ENCODE measurements around the gene PPP6R3.

PPP6R3 gene

DNA sequence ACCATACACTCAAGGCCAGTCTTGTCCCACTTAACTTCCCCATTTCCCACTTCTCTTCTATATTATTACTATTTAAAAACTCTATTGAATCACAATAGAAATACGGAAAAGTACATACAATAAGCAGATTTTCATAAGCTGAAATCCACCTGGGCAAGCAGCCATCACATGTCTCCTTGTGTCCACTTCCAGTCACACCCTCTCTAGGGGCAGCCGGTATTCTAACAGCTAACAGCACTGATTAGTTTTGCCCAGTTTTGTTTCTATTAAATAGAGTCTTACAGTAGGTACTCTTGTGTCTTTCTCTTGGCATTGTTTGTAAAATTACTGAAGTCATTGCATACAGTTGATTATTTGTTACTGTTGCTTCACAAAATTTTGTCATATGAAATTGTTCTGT lies 37.8 kb downstream of the PPP6R3 start:
- DNase-seq, result no peak

DNA sequence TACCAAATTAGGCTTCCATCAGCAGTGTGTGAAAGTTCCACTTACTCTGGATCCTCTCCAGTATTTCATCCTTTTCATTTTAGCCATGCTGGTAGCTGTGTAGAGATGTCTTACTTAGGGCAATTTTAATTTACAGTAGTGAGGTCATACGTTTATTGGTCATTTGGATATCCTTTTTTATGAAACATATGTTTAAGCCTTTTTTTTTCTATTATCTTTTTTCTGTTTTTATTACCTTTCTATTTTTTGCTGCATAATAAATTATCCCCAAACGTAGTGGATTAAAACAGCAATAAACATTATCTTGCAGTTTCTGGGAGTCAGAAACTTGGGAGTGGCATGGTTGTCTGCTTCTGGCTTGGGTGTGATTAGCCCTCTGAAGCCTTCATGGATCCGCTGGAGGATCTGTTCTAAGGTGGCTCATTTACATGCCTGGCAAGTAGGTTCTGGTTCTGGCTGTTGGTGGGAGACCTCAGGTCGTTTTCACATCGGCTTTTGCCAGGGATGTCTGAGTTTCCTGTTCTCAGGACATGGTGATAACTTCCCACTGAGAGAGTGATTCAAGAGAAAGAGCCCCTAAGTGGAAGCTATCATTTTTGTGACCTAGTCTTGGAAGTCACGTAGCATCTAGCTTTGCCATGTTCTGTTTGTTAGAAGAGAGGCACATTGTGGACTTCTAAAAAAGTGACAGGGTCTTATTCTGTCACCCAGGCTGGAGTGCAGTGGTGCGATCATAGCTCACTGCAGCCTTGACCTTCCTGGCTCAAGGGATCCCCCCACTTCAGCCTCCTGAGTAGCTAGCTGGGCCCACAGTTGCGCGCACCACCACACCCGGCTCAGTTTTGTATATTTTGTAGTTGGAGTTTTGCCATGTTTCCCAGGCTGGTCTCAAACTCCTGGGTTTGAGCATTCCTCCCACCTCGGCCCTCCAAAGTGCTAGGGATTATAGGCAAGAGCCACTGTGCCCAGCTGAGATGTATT lies 38.6 kb downstream of the PPP6R3 start:
- no peak for DNase-seq

- no peak for DNase-seq
Observed at GRCh38 chr11:68500206-68500605, 39.7 kb downstream of the PPP6R3 start.

- DNase-seq, result no peak
Observed at GRCh38 chr11:68501813-68502212, 41.3 kb downstream of the PPP6R3 start.

- DNase-seq, result no peak
Observed at GRCh38 chr11:68503251-68503687, 42.7 kb downstream of the PPP6R3 start.

DNA sequence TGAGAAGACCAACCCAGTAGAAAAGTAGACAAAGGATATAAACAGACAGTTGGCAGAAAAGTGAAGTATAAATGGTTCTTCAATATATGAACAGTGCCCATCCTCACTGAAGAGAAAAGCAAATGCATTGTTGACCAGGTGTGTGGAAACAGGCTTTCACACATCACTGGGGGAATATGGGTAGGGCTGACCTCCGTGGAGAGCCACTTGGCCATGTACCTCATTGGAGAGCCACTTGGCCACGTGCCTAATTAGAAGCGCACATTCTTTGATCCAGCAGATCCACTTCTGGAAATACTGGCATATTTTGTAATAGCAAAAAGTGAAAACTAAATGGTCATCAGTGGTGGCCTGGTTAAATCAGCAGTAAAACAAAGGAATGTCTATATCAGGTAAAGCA lies 43.2 kb downstream of the PPP6R3 start:
- no peak for DNase-seq

- DNase-seq, result no peak
Observed at GRCh38 chr11:68504432-68505066, 44.0 kb downstream of the PPP6R3 start.

DNA sequence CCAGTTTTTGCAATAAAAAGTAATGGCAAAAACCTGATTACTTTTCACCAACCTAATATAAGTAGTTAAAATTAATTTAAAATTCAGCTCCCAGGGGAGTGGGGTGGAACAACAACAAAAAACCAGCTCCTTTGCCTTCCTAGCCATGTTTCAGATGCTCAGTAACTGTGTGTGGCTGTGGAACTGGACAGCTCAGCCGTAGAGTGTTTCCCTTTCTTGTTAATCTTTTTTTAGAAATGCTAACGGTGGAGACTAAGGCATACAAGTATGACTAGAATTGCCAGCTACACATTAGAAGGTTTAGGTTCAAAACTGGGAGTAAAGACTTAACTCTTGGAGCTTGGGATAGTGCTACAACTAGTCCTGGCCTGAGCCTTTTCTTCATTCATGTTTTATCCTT lies 45.0 kb downstream of the PPP6R3 start:
- no peak for DNase-seq

DNA sequence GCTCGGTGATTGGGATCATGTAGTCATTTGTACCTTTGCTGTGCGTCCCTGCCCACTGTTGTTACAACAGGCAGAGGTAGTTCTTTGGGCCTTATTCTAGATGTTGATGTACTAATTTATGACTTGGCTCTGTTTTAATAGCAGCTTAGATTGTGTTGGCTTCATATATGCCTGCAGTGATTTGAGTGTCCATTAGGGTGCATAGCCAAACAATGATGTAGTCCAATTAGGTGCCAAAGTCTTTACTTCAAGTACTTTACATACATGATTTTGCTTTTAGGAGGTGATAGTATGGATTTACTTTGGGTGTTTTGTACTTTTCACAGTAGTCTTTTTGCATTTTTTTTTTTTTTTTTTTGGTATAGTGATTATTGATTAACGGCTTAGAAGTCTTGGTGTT lies 46.4 kb downstream of the PPP6R3 start:
- no peak for DNase-seq

GRCh38 chr11:68508425-68508824 lies 47.9 kb downstream of the PPP6R3 start:
- no peak for DNase-seq

DNA sequence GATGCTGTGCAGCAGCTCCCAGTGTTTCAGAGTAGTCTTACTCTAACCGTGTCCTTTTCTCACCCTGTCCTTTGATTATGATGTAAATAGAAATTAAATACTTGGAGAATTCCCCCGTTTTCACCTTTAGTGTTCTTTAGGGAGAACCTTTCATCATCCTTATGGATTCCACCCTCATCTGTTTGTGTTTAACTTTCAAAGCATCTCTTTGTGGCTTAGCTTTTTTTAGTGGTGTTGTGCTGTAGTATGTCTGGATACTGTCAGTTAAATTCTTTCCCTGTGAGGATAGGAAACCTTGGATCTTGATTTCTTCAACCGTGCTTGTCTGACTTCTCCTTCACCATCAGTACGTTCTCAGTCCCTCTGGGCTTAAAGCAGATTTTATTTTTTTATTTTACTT lies 48.5 kb downstream of the PPP6R3 start:
- DNase-seq, result no peak

- DNase-seq, result no peak
Observed at GRCh38 chr11:68513930-68514487, 53.5 kb downstream of the PPP6R3 start.

GRCh38 chr11:68517121-68517741 lies 56.7 kb downstream of the PPP6R3 start:
- DNase-seq, result no peak

DNA sequence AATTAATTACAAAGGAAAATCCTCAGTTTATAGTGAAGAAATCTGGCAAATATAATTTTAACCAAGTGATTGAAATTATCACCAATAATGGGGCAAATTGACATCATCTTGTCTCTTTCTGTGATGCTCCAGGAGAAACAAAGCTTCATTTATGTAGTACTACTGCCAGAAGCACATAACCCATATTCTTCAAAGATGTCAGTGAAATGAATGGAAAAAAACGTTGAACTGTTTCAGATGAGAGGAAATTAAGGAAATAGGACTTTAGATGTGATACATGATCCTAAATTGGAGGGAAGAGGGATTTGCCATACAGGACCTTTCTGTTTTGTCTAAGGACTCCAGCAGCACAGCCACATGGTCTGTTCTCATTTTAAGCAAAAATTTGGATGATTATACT lies 57.6 kb downstream of the PPP6R3 start:
- DNase-seq, result no peak

DNA sequence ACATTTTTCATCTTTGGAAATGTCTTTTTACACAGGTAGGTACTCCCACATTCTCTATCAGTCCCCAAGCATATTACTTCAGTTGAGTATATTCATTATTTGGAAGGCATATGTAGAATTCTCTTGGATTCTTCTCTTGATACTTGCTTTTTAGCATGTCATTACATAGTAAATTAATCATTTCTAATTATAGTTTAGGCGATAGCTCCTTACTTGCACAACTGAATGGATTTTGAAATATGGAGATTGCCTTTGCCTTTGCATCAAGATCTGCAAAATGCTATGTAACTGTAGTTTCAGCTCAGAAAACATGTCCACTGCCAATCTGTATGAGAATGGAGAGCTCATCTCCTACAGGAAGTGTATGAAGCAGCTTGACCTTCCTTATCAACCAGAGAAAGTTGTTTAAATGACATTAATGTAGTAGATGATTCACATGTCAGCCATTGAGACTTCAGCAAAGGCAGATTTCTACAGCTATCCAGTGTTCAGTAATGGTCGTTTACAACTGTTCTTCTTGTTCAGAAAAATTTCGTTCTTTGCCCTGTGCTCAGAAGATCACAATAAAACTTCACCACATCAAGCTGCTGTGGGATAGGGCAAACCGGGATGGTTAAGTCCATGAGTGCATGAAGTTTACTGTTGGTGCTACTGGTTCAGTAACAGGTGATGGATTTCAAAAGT lies 61.6 kb downstream of the PPP6R3 start:
- DNase-seq, result no peak

DNA sequence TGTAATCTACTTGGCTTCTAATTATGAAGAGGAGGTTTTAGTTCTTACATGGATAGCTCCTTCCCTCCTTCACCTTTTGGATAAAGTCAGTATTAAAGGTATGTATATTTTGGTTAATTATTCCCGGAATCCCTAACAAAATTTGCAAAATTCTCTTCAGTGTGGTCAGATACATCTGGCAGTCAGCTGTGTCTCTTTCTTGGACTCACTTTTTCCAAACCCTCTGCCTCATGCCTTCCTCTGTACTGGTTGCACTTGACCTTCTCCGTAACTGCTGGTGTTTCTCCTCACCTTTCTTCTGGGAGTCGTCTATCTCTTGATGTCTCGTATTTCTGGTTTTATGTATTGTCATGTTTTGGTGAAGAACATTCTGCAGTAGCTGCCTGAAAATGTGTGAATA lies 62.5 kb downstream of the PPP6R3 start:
- no peak for DNase-seq

DNA sequence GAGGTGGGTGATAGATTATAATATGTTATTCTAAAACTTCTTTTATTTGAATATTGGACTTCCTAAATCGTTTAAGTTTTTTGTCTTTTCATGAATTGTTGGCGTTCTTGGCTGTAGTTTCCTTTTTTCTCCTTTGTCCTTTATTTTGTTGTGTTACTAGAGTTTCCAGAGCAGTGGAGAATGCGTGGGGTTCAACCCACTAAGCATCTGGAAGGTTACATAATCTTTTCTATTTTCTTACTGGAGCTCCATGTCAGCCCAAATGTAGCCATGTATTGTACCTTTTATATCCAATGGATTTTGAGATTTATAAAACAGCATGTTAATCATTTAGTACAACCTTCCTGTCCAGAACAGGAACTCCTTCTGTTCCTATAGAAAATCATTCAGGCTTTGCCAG lies 63.2 kb downstream of the PPP6R3 start:
- no peak for DNase-seq

DNA sequence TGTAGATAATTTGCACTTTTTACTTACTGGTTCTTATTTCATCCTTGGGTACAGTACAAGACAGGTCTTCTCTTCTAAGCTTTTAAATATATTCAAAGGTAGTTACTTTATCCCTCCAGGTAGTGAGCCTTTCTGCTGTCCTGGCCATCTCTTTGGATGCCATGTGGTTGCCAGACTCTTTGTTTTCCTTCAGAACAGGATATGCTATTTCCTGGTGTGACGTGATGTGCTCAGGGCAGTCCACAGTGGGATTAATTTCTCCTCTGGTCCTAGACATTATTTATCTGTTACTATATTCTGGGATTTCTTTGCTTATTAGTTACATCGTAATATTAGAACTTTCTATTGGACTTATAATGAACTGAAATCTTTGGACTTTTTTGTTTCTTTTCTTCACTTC lies 63.7 kb downstream of the PPP6R3 start:
- no peak for DNase-seq

- DNase-seq, result no peak
Observed at GRCh38 chr11:68524681-68525080, 64.1 kb downstream of the PPP6R3 start.

DNA sequence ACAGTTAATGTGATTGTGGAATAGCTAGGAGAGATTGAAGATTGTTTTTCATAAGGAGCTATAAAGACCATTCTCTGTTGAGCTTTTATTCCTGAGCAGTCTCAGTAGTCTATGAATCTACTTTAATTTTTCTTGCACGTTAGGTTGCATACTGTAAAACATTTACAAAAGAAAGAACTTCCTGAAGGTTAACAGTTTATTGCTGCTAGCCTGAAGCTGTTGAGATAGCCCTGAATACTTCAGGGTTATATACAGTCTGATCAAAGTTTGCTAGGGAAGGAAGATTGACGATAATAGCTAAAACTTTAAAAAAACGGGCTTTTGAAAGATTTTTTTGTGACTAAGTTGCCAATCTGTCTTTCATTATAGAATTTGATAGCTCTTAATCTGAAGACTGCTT lies 64.8 kb downstream of the PPP6R3 start:
- no peak for DNase-seq

- no peak for DNase-seq
Observed at GRCh38 chr11:68525930-68526329, 65.4 kb downstream of the PPP6R3 start.

GRCh38 chr11:68527585-68527984 lies 67.0 kb downstream of the PPP6R3 start:
- no peak for DNase-seq

- no peak for DNase-seq
Observed at GRCh38 chr11:68528630-68529029, 68.1 kb downstream of the PPP6R3 start.
